AG08395 (cell line): ENCODE measurements around the gene LGALS3.
A peak's percentile ranks its signal among the peaks of the same experiment; 100 is the strongest.
"Not testable (repeated sequence)": the region's sequence is repeated elsewhere in the genome, so short reads cannot be mapped to it uniquely, and the experiment has no call there.

ENCODE experiments used
- DNase-seq: peaks from one replicate; pipeline ENCODE4 v3.0.0; 2012; ENCODE audit warnings: mixed read lengths, low spot score

Gene LGALS3

DNA sequence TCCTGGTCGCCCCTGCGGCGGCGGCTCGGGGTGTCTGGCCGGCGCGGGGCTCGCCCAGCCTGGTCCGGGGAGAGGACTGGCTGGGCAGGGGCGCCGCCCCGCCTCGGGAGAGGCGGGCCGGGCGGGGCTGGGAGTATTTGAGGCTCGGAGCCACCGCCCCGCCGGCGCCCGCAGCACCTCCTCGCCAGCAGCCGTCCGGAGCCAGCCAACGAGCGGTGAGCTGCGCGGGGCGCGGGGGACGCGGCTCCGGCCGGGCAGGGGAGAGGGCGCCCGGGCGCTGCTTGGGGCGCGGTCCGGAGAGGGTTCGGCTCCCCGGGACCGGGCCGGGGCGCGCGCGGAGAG is at the start of gene LGALS3:
TSS of gene LGALS3 (plus strand) at position 167 of the 342 bp plus-strand sequence. CDS start 8,122 bp downstream, outside the sequence.
- DNase-seq: peak; percentile 88

GRCh38 chr14:55079961-55080360 is 49.1 kb upstream of the LGALS3 start:
- DNase-seq: not testable (repeated sequence)

GRCh38 chr14:55084401-55085059 is 44.5 kb upstream of the LGALS3 start:
- no peak for DNase-seq

- no peak for DNase-seq
Measured at GRCh38 chr14:55085060-55085660, 43.9 kb upstream of the LGALS3 start.

- no peak for DNase-seq
Measured at GRCh38 chr14:55086938-55087337, 42.1 kb upstream of the LGALS3 start.

- no peak for DNase-seq
Measured at GRCh38 chr14:55088356-55088755, 40.7 kb upstream of the LGALS3 start.

- peak; percentile 35 for DNase-seq
Measured at GRCh38 chr14:55092341-55092740, 36.7 kb upstream of the LGALS3 start.

DNA sequence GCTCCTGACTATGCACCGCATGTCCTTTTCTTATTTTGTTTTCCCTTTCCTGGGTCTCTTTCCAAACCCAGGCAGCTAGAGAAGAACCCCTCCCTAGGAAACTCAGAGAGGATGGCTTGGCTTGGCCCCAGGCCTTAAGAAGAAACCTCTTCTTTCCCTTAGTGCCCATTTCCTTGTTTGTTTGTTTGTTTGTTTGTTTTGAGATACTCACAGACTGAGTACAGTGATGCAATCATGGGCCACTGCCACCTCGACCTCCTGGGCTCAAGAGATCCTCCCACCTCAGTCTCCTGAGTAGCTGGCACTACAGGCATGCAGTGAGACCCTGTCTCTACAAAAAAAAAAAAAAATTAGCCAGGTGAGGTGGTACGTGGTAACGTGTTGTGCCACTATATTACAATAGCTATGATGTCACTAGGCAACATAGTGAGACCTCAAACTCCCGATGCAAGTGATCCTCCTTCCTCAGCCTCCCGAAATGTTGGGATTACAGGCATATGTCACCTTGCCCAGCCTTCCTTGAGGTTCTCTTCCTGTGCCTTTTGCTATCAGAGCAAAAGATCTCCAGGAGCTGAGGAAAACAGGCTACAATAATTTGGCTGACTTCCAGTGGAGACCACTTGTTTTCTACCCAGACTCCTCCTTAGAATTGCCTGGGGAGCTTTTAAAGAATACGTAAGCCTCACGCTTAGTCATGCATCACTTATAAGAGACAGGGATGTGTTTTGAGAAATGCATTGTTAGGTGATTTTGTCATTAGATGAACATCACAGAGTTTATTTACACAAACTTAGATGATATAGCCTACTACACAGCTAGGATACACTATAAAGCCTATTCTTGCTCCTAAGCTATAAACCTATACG is 34.5 kb upstream of the LGALS3 start:
- no peak for DNase-seq

DNA sequence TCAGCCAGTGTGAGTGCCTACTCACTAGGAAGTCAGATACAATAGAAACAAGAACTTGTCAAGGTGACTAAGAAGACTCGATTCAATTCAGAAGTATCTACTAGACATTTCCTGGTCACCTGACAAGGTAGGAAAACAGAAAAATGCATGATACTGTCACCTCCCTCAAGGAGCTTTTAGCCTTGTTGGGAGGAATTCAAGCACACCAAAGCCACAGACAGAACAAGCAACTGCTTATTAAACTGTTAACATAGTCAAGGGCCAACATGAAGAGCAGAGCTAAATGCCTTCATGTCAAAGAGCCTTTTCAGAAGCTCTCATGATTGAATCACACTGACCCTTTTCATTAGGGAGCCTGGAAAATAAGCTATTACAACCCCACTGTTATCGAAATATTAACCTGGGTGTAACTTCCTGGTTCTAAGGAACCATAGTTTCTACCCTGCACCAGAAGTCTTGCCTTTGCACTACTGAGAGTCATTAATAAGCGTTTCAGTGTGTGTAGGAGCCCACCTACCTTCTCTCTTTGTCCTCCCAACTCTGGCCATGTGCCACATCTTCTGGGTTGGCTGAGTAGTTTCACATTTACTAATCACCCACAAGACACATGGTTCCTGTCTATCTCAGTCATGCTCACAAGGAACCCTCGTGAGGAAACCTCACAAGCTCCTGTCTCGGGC is 31.0 kb upstream of the LGALS3 start:
- DNase-seq: no peak

DNA sequence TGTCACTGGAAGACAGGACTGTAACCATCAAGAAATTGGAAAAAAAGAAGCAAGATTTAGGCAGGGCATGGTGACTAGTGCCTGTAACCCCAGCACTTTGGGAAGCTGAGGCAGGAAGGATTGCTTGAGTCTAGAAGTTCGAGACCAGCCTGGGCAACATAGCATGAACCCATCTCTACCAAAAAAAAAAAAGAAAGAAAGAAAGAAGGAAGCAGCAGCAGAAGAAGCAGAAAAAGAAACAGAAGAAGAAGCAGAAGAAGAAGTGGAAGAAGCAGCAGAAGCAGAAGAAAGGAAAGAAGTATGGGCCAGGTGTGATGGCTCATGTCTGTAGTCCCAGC is 30.5 kb upstream of the LGALS3 start:
- no peak for DNase-seq

- DNase-seq: peak; percentile 17
Measured at GRCh38 chr14:55099756-55100155, 29.3 kb upstream of the LGALS3 start.

GRCh38 chr14:55101698-55102097 is 27.4 kb upstream of the LGALS3 start:
- DNase-seq: no peak

- peak; percentile 95 for DNase-seq
Measured at GRCh38 chr14:55102141-55102621, 26.9 kb upstream of the LGALS3 start.

GRCh38 chr14:55103005-55103640 is 25.9 kb upstream of the LGALS3 start:
- DNase-seq: peak; percentile 82

DNA sequence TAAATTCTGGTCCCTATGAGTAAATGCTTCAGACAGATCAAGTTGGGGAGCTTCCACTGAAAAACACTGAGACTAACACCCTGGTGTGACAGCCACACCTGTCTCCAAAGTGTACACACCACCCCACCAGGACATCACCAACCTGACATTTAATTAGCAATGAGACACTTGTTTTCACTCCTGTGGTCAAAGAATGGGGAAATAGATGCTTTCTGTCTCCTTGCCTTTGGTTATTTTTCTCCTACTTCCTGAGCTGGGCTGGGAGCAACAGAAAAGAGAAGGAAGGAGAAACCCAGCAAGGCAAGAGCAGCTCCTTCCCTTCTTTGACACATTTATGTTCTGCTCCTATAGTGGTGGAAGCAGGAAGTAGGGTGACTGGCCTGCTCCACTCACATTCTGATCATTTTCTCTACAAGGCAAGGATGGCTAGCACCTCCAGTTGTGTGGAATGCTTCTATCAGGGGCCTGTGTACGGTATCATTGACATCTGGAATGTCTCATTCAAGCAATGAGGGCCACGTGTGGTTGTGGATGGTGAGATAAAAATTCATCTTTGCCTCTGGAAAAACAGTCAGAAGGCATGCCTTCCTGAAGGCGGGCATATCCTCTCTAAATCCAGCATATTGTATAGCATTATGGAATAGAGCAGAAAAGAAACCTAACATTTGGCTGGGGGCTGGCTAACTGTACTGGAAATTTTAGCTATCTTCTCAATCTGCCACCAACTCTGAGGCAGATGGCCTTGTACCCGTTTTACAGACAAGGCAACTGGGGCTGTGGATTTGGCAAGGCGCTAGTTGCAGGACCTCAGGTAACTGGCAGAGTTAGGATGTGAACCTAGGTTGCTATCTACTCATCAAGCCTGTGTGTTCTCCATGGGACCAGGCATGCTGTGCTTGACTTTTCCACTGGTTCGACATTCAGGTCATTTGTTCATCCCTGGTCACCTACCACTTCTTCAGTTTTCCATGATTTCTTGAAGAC is 24.8 kb upstream of the LGALS3 start:
- DNase-seq: no peak

DNA sequence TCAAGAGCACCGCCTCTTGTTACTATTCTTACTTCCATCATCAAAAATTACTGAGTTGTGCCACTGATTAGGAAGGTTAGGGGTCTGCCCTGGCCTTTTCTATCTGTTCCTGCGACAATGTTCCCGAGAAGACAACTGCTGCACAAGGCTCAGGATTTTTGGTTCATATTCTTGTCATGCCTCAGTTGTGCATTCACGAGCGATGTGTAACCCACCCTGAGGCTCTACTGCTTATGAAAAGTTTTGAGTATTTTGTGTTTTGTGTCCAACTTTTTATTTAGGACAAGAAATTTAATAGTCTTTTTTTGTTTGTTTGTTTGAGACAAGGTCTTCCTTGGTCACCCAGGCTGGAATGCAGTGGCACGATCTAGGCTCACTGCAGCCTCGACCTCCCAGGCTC is 23.1 kb upstream of the LGALS3 start:
- no peak for DNase-seq

GRCh38 chr14:55107766-55108554 is 21.1 kb upstream of the LGALS3 start:
- DNase-seq: peak; percentile 97

- DNase-seq: no peak
Measured at GRCh38 chr14:55109836-55110235, 19.2 kb upstream of the LGALS3 start.

- DNase-seq: no peak
Measured at GRCh38 chr14:55111122-55111708, 17.8 kb upstream of the LGALS3 start.

DNA sequence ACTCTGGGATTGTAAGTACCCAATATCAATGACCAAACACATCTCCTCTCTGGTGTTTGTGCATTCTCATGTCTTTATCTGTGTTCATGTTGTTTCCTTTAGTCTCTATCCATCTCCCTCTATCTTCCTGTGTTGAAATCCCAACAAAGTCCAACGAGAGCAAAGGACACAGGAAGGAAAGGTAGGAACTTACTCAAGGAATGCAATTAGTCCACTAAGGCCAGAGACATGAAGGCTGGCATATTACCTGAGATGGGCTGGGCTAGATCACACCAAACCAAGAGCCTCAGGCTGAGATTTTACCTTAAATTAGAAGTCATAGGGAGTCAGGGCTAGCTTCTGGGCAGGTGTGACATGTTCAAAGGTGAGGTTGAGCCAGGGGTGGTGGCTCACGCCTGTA is 14.3 kb upstream of the LGALS3 start:
- no peak for DNase-seq
